Measurements from ENCODE around the gene SUGT1. TPM values are rescaled to one million over a fixed set of nuclear protein-coding genes. Genes with fewer than 3 reads are reported as not detected.

SUGT1 gene
- total and polyA plus RNA-seq, 2 of the 13 experiments (the other 11 are each of a cell fraction or from before 2014, with no cell fraction given): 23.1 to 71.2 TPM

GRCh38 chr13:52617070-52618060 is 35.3 kb upstream of the SUGT1 start (continued):
- 0 out of 2 replicates have a peak, but pooled peaks have one; percentile 15 for TF ChIP-seq ZMYM2 (CRISPR knock-in tag; IDR thresholded peaks at IDR 0.05)
- TF ChIP-seq ZNF501 (CRISPR knock-in tag; IDR thresholded peaks at IDR 0.05): peak; percentile 84
- peak; percentile 31 for TF ChIP-seq ZNF329 (CRISPR knock-in tag; IDR thresholded peaks at IDR 0.05; ENCODE audit: low read depth)
- no peak for TF ChIP-seq TP53 (CRISPR knock-in tag; conservative IDR thresholded peaks at IDR 0.05)
- TF ChIP-seq HNF1B (CRISPR knock-in tag; IDR thresholded peaks at IDR 0.05): 0 out of 2 replicates have a peak, but pooled peaks have one; percentile 23
- TF ChIP-seq POGZ (CRISPR knock-in tag; IDR thresholded peaks at IDR 0.05): peak; percentile 87
- TF ChIP-seq SKI (IDR thresholded peaks at IDR 0.05; ENCODE audit: partially characterized antibody): peak; percentile 48
- peak; percentile 94 for TF ChIP-seq ZBTB40 (IDR thresholded peaks at IDR 0.05)
- TF ChIP-seq ZBTB40 (CRISPR knock-in tag; IDR thresholded peaks at IDR 0.05): peak; percentile 80
- peak; percentile 79 for TF ChIP-seq ZFX (CRISPR knock-in tag; IDR thresholded peaks at IDR 0.05; ENCODE audit: low read depth)
- TF ChIP-seq BCL6 (CRISPR knock-in tag; IDR thresholded peaks at IDR 0.05): peak; percentile 29; the same call in 1 of the 2 replicates
- TF ChIP-seq ZFP37 (CRISPR knock-in tag; IDR thresholded peaks at IDR 0.05; ENCODE audit: borderline replicate concordance): peak; percentile 49; the same call in 1 of the 2 replicates
- TF ChIP-seq ELF1 (CRISPR knock-in tag; IDR thresholded peaks at IDR 0.05): peak; percentile 82
